ENCODE measurements around the gene ATP5F1D. TPM values are rescaled to one million over a fixed set of nuclear protein-coding genes. Genes with fewer than 3 reads are reported as not detected.

ATP5F1D gene
- total and polyA plus RNA-seq, 2 of the 13 experiments (the other 11 are each of a cell fraction or from before 2014, with no cell fraction given) = 39.4 to 78.7 TPM

DNA sequence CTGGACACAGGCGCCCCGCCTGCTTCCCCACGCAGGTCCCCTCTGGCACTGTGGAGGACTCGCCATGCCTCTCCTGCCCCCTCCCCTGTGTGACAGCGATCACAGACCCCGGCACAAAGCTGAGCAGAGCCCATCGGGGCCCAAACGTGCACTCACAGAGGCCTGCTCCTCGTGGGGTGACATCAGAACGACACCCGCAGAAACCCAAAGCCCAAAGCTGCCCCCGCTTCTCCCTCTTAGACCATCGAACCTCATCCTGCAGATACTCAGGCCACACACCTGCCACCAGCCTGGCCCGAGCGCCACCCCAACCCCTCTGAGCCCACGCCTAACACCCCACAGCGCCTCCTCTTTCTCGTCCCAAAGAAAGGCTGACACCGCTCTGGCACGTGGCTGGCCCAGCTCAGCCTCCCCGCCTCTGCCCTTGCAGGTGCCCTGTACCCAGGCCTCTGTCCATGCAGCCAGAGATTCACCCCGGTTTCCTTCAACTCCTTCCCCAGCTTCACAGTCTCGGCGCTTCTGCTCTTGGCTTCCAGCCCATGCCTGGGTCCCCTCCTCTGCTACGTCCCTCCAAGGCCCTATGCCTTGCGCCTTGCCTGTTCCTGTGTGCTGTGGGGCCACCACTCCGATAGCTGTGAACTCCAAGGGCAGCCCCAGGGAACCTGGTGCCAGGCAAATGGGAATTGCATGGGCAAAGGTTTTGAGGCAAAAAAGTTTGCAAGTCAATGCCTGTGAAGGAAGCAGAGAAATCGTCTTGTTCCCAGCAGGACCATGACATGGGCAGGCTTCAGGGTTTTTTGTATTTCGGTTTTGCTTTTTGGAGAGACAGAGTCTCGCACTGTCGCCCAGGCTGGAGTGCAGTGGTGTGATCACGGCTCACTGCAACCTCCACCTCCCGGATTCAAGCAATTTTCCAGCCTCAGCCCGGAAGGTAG lies 2.9 kb upstream of the ATP5F1D start (continued):
- TF ChIP-seq RERE (CRISPR knock-in tag; IDR thresholded peaks at IDR 0.05; ENCODE audit: low read depth) = no peak
- no peak for TF ChIP-seq IRF2 (CRISPR knock-in tag; IDR thresholded peaks at IDR 0.05)
- no peak for TF ChIP-seq ATF5 (CRISPR knock-in tag; IDR thresholded peaks at IDR 0.05; ENCODE audit: low read depth)
- TF ChIP-seq, protein P1, sequence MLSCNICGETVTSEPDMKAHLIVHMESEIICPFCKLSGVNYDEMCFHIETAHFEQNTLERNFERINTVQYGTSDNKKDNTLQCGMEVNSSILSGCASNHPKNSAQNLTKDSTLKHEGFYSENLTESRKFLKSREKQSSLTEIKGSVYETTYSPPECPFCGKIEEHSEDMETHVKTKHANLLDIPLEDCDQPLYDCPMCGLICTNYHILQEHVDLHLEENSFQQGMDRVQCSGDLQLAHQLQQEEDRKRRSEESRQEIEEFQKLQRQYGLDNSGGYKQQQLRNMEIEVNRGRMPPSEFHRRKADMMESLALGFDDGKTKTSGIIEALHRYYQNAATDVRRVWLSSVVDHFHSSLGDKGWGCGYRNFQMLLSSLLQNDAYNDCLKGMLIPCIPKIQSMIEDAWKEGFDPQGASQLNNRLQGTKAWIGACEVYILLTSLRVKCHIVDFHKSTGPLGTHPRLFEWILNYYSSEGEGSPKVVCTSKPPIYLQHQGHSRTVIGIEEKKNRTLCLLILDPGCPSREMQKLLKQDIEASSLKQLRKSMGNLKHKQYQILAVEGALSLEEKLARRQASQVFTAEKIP (CRISPR knock-in tag; IDR thresholded peaks at IDR 0.05; ENCODE audit: borderline replicate concordance) = no peak
- TF ChIP-seq ZNF879 (CRISPR knock-in tag; IDR thresholded peaks at IDR 0.05) = no peak
- TF ChIP-seq RBM22 (optimal IDR thresholded peaks at IDR 0.05; ENCODE audit: low read length) = no peak
- TF ChIP-seq BORCS8-MEF2B (CRISPR knock-in tag; IDR thresholded peaks at IDR 0.05) = no peak
- TF ChIP-seq ZBTB40 (IDR thresholded peaks at IDR 0.05) = no peak
- TF ChIP-seq ZBTB40 (CRISPR knock-in tag; IDR thresholded peaks at IDR 0.05) = 0 out of 2 replicates have a peak, but pooled peaks have one; percentile 57

Data from HepG2 (cell line).